Adipose tissue (tissue), 3 donors: ENCODE measurements around the gene SH3RF3. TPM values are rescaled to one million over a fixed set of nuclear protein-coding genes. Genes with fewer than 3 reads are reported as not detected.

Experiments
- H3K27ac ChIP-seq: one replicate; pipeline ENCODE4 v1.5.1; 2013; ENCODE audit warnings: low read depth, low read length
- WGBS, 3 donors: extraction: QIAGEN DNeasy Blood & Tissue Kit; methylation state at CpG; one replicate each; pipeline ENCODE4 v1.1.7; 2013; 5-methylcytosine and 5-hydroxymethylcytosine counted together
- polyA plus RNA-seq, 3 donors: library from polyadenylated mRNA; stranded (reverse); fragments of 200-250 nt; gene quantifications; one replicate each; pipeline ENCODE4 v1.2.3, GENCODE V29; 2013
- donor health status: healthy with polysubstance abuse.
- donor health status: Bipolar disorder and iron deficiency.
- donor health status: healthy.

Gene SH3RF3
- polyA plus RNA-seq, 3 donors = 1.2 to 6.5 (median 5.4) TPM

GRCh38 chr2:109270505-109271312 is 141.7 kb downstream of the SH3RF3 start:
- WGBS, 3 donors = 67 to 74% (median 74%) methylated on average over 16 of the region's 16 CpGs

GRCh38 chr2:109271920-109272319 is 142.9 kb downstream of the SH3RF3 start:
- WGBS, 3 donors = 95 to 96% (median 95%) methylated on average over 3 of the region's 3 CpGs
- no peak overlapping the region for H3K27ac ChIP-seq

More at GRCh38 chr2:109270505-109271312, 141.7 kb downstream of the SH3RF3 start:
- H3K27ac ChIP-seq = no peak overlapping the region

- 89 to 92% (median 90%) methylated on average over 15 of the region's 15 CpGs for WGBS, 3 donors
- no peak overlapping the region for H3K27ac ChIP-seq
Observed at GRCh38 chr2:109272461-109272860, 143.5 kb downstream of the SH3RF3 start.

- H3K27ac ChIP-seq = no peak overlapping the region
- 70 to 77% (median 75%) methylated on average over 26 of the region's 26 CpGs for WGBS, 3 donors
Observed at GRCh38 chr2:109275120-109276012, 146.4 kb downstream of the SH3RF3 start.

GRCh38 chr2:109277406-109277805 is 148.4 kb downstream of the SH3RF3 start:
- no peak overlapping the region for H3K27ac ChIP-seq
- 78 to 90% (median 86%) methylated on average over 12 of the region's 12 CpGs for WGBS, 3 donors

GRCh38 chr2:109279243-109279860 is 150.3 kb downstream of the SH3RF3 start:
- no peak overlapping the region for H3K27ac ChIP-seq

GRCh38 chr2:109280804-109281203 is 151.8 kb downstream of the SH3RF3 start:
- H3K27ac ChIP-seq = no peak overlapping the region
- 66 to 89% (median 87%) methylated on average over 7 of the region's 7 CpGs for WGBS, 3 donors

More at GRCh38 chr2:109279243-109279860, 150.3 kb downstream of the SH3RF3 start:
- 58 to 62% (median 58%) methylated on average over 15 of the region's 15 CpGs for WGBS, 3 donors

GRCh38 chr2:109282360-109282759 is 153.4 kb downstream of the SH3RF3 start:
- H3K27ac ChIP-seq = no peak overlapping the region
- 94 to 98% (median 94%) methylated on average over 12 of the region's 12 CpGs for WGBS, 3 donors

- no peak overlapping the region for H3K27ac ChIP-seq
- 73 to 97% (median 95%) methylated on average over 4 of the region's 4 CpGs for WGBS, 3 donors
Observed at GRCh38 chr2:109282865-109283264, 153.9 kb downstream of the SH3RF3 start.

GRCh38 chr2:109284826-109285225 is 155.8 kb downstream of the SH3RF3 start:
- WGBS, 3 donors = 38 to 40% (median 39%) methylated on average over 7 of the region's 7 CpGs
- H3K27ac ChIP-seq = no peak overlapping the region

- H3K27ac ChIP-seq = no peak overlapping the region
- 79 to 89% (median 85%) methylated on average over 11 of the region's 11 CpGs for WGBS, 3 donors
Observed at GRCh38 chr2:109285244-109285651, 156.2 kb downstream of the SH3RF3 start.

GRCh38 chr2:109287413-109287812 is 158.4 kb downstream of the SH3RF3 start:
- 94 to 98% (median 98%) methylated on average over 5 of the region's 5 CpGs for WGBS, 3 donors

GRCh38 chr2:109287838-109288237 is 158.8 kb downstream of the SH3RF3 start:
- 95 to 100% (median 98%) methylated on average over 2 of the region's 2 CpGs for WGBS, 3 donors
- H3K27ac ChIP-seq = no peak overlapping the region

More at GRCh38 chr2:109287413-109287812, 158.4 kb downstream of the SH3RF3 start:
- no peak overlapping the region for H3K27ac ChIP-seq

- H3K27ac ChIP-seq = no peak overlapping the region
- WGBS, 3 donors = 73 to 88% (median 81%) methylated on average over 8 of the region's 8 CpGs
Observed at GRCh38 chr2:109288544-109289368, 159.8 kb downstream of the SH3RF3 start.

- WGBS, 3 donors = 87 to 93% (median 93%) methylated on average over 8 of the region's 8 CpGs
- H3K27ac ChIP-seq = no peak overlapping the region
Observed at GRCh38 chr2:109289504-109290222, 160.7 kb downstream of the SH3RF3 start.

GRCh38 chr2:109290887-109291643 is 162.1 kb downstream of the SH3RF3 start:
- WGBS, 3 donors = 78 to 84% (median 83%) methylated on average over 14 of the region's 14 CpGs
- H3K27ac ChIP-seq = no peak overlapping the region

GRCh38 chr2:109292386-109292785 is 163.4 kb downstream of the SH3RF3 start:
- 79 to 85% (median 84%) methylated on average over 5 of the region's 5 CpGs for WGBS, 3 donors
- H3K27ac ChIP-seq = no peak overlapping the region
